H9 (cell line): Measurements from ENCODE around the gene C16orf74. TPM values are rescaled to one million over a fixed set of nuclear protein-coding genes. Genes with fewer than 3 reads are reported as not detected.

Source experiments
- DNase-seq: peaks from one replicate; pipeline ENCODE4 v3.0.0-alpha.2; 2017
- H2AFZ ChIP-seq: one replicate; pipeline ENCODE4 v1.6.1; 2013; ENCODE audit warnings: mild to moderate bottlenecking, low read length, control low read depth, moderate library complexity
- H2AK5ac ChIP-seq: 2 replicates; pipeline ENCODE4 v1.6.1; 2013; ENCODE audit warnings: low read length, control low read depth, mixed read lengths; ENCODE audit not compliant: insufficient read length
- H2BK120ac ChIP-seq: one replicate; pipeline ENCODE4 v1.6.1; 2013; ENCODE audit warnings: low read depth, mild to moderate bottlenecking, low read length, control low read depth, inconsistent platforms; ENCODE audit not compliant: poor library complexity, severe bottlenecking
- H2BK12ac ChIP-seq: 2 replicates; pipeline ENCODE4 v1.6.1; 2013; ENCODE audit warnings: low read length, control low read depth, mixed read lengths, low read depth; ENCODE audit not compliant: insufficient read length
- H2BK15ac ChIP-seq: 2 replicates; pipeline ENCODE4 v1.6.1; 2013; ENCODE audit warnings: low read depth, low read length, control low read depth
- H2BK20ac ChIP-seq: one replicate; pipeline ENCODE4 v1.6.1; 2013; ENCODE audit warnings: low read depth, mild to moderate bottlenecking, low read length, control low read depth, inconsistent platforms; ENCODE audit not compliant: poor library complexity, severe bottlenecking
- H2BK5ac ChIP-seq: 2 replicates; pipeline ENCODE4 v1.6.1; 2013; ENCODE audit warnings: low read length, control low read depth, mixed read lengths; ENCODE audit not compliant: insufficient read length
- H3K14ac ChIP-seq: 2 replicates; pipeline ENCODE4 v1.6.1; 2013; ENCODE audit warnings: low read length, control low read depth; ENCODE audit not compliant: insufficient read depth
- H3K18ac ChIP-seq: 2 replicates; pipeline ENCODE4 v1.6.1; 2013; ENCODE audit warnings: low read depth, mild to moderate bottlenecking, mixed read lengths, low read length, control low read depth; ENCODE audit not compliant: insufficient read length
- H3K23ac ChIP-seq: 2 replicates; pipeline ENCODE4 v1.6.1; 2013; ENCODE audit warnings: low read length, control low read depth, mixed read lengths, low read depth; ENCODE audit not compliant: insufficient read length
- H3K23me2 ChIP-seq: 2 replicates; pipeline ENCODE4 v1.6.1; 2013; ENCODE audit warnings: low read depth, mild to moderate bottlenecking, mixed read lengths, low read length, control low read depth; ENCODE audit not compliant: insufficient read length, poor library complexity, severe bottlenecking
- H3K27ac ChIP-seq: 2 replicates; pipeline ENCODE4 v1.5.1; 2013; ENCODE audit warnings: low read length, control low read depth, mixed read lengths, low read depth; ENCODE audit not compliant: insufficient read length
- H3K27me3 ChIP-seq: 2 replicates; pipeline ENCODE4 v1.6.1; 2013; ENCODE audit warnings: low read length, control low read depth, inconsistent platforms; ENCODE audit not compliant: insufficient read depth
- H3K4ac ChIP-seq: 2 replicates; pipeline ENCODE4 v1.6.1; 2013; ENCODE audit warnings: low read depth, mild to moderate bottlenecking, control low read depth, inconsistent platforms, low read length, moderate library complexity
- H3K4me1 ChIP-seq: 2 replicates; pipeline ENCODE4 v1.6.1; 2013; ENCODE audit warnings: low read length, control low read depth, inconsistent platforms; ENCODE audit not compliant: insufficient read depth
- H3K4me2 ChIP-seq: 2 replicates; pipeline ENCODE4 v1.6.1; 2013; ENCODE audit warnings: low read length, control low read depth, mixed read lengths; ENCODE audit not compliant: insufficient read length, insufficient read depth
- H3K56ac ChIP-seq: 2 replicates; pipeline ENCODE4 v1.6.1; 2013; ENCODE audit warnings: low read depth, mild to moderate bottlenecking, mixed read lengths, low read length, control low read depth; ENCODE audit not compliant: insufficient read length
- H3K79me1 ChIP-seq: 2 replicates; pipeline ENCODE4 v1.6.1; 2013; ENCODE audit warnings: low read depth, mild to moderate bottlenecking, moderate library complexity, low read length, control low read depth, inconsistent platforms; ENCODE audit not compliant: insufficient read depth, poor library complexity, severe bottlenecking
- H3K79me2 ChIP-seq: 2 replicates; pipeline ENCODE4 v1.6.1; 2013; ENCODE audit warnings: low read length, control low read depth, inconsistent platforms; ENCODE audit not compliant: insufficient read depth
- H3K9ac ChIP-seq: 2 replicates; pipeline ENCODE4 v1.6.1; 2013; ENCODE audit warnings: low read length, control low read depth, mixed read lengths; ENCODE audit not compliant: insufficient read length; ENCODE audit errors: extremely low read depth
- H3K9me3 ChIP-seq: one replicate; pipeline ENCODE4 v1.6.1; 2013; ENCODE audit warnings: low read depth, low read length, inconsistent platforms; ENCODE audit not compliant: control insufficient read depth
- H3T11ph ChIP-seq: one replicate; pipeline ENCODE4 v1.6.1; 2013; ENCODE audit warnings: mild to moderate bottlenecking, low read length, control low read depth, inconsistent platforms
- H4K20me1 ChIP-seq: one replicate; pipeline ENCODE4 v1.6.1; 2013; ENCODE audit not compliant: control insufficient read depth, insufficient read length, insufficient read depth
- H4K5ac ChIP-seq: 2 replicates; pipeline ENCODE4 v1.6.1; 2013; ENCODE audit warnings: low read depth, mild to moderate bottlenecking, mixed read lengths, low read length, control low read depth; ENCODE audit not compliant: insufficient read length
- H4K8ac ChIP-seq: replicated peaks from 2 replicates; pipeline ENCODE4 v1.6.1; 2013; ENCODE audit warnings: low read length, control low read depth, mixed read lengths, low read depth; ENCODE audit not compliant: insufficient read length
- H4K91ac ChIP-seq: 2 replicates; pipeline ENCODE4 v1.6.1; 2013; ENCODE audit warnings: low read depth, mild to moderate bottlenecking, moderate library complexity, mixed read lengths, low read length, control low read depth; ENCODE audit not compliant: insufficient read length
- H3K27ac Mint-ChIP-seq, 3 experiments: 2 replicates in 2 of 3; 3 replicates in 1 of 3; pipeline ENCODE4 v1.8.0; 2020 to 2021; ENCODE audit warnings: mixed read lengths in 3 of 3, mild to moderate bottlenecking in 1 of 3, moderate library complexity in 1 of 3
- H3K27me3 Mint-ChIP-seq: 2 replicates; pipeline ENCODE4 v1.8.0; 2021; ENCODE audit warnings: low read depth, mild to moderate bottlenecking, moderate library complexity, mixed read lengths
- H3K36me3 Mint-ChIP-seq, 3 experiments: 2 replicates in 2 of 3; 3 replicates in 1 of 3; pipeline ENCODE4 v1.8.0; 2020 to 2021; ENCODE audit warnings: low read depth in 3 of 3, mixed read lengths in 3 of 3; ENCODE audit not compliant: insufficient read depth in 1 of 3
- H3K4me1 Mint-ChIP-seq, 2 experiments: 2 replicates each; pipeline ENCODE4 v1.8.0; 2020; ENCODE audit warnings: mixed read lengths in 2 of 2
- H3K4me3 Mint-ChIP-seq, 2 experiments: 2 replicates in 1 of 2; 3 replicates in 1 of 2; pipeline ENCODE4 v1.8.0; 2020 to 2021; ENCODE audit warnings: mild to moderate bottlenecking in 2 of 2, mixed read lengths in 2 of 2, moderate library complexity in 1 of 2
- H3K9me3 Mint-ChIP-seq, 2 experiments: 2 replicates in 1 of 2; 3 replicates in 1 of 2; pipeline ENCODE4 v1.8.0; 2020; ENCODE audit warnings: mild to moderate bottlenecking in 2 of 2, mixed read lengths in 2 of 2, moderate library complexity in 1 of 2
- WGBS: extraction: QIAGEN DNeasy Blood & Tissue Kit; methylation state at CpG from one replicate; pipeline ENCODE4 v1.1.7; 2013; ENCODE audit warnings: missing lambda C conversion rate, low lambda C conversion rate, mixed read lengths; ENCODE audit not compliant: insufficient read length; ENCODE audit errors: extremely low coverage; 5-methylcytosine and 5-hydroxymethylcytosine counted together
- total RNA-seq: library from RNA; stranded (reverse); gene quantifications from 2 replicates; pipeline ENCODE4 v1.2.1, GENCODE V29; 2021
- TF ChIP-seq, protein P1 (sequence below): fragments of 200-600 bp; sonication (generic); conservative IDR thresholded peaks from 3 replicates; pipeline ENCODE4 v1.8.0; 2021; ENCODE audit warnings: antibody characterized with exemption, mild to moderate bottlenecking

C16orf74 gene
- total RNA-seq, 1 experiment from 2014 or later: 5.6 TPM

DNA sequence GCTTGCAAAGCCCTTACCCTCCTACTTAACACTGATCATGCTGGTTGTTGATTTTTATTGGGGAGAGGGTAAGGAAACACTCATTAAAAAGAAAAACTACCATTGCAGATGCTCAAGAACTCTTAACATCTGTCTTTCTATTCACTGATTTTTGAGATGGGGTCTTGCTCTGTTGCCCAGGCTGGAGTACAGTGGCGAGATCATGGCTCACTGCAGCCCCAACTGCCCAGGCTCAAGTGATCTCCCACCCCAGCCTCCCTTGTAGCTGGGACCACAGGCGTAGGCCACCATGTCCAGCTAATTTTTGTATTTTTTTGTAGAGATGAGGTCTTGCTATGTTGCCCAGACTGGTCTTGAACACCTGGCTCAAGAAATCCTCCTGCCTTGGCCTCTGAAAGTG, 33.9 kb upstream of the C16orf74 start:
- no peak overlapping the region for H4K8ac ChIP-seq
- H3K56ac ChIP-seq: no peak overlapping the region
- H3K79me1 ChIP-seq: peaks cover 2% of the 10 kb centered on the region
- WGBS: no CpG with 5 or more reads among the region's 2 CpGs
- TF ChIP-seq, protein P1, sequence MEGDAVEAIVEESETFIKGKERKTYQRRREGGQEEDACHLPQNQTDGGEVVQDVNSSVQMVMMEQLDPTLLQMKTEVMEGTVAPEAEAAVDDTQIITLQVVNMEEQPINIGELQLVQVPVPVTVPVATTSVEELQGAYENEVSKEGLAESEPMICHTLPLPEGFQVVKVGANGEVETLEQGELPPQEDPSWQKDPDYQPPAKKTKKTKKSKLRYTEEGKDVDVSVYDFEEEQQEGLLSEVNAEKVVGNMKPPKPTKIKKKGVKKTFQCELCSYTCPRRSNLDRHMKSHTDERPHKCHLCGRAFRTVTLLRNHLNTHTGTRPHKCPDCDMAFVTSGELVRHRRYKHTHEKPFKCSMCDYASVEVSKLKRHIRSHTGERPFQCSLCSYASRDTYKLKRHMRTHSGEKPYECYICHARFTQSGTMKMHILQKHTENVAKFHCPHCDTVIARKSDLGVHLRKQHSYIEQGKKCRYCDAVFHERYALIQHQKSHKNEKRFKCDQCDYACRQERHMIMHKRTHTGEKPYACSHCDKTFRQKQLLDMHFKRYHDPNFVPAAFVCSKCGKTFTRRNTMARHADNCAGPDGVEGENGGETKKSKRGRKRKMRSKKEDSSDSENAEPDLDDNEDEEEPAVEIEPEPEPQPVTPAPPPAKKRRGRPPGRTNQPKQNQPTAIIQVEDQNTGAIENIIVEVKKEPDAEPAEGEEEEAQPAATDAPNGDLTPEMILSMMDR: no peak
- no peak overlapping the region for H2BK120ac ChIP-seq
- H3K9me3 ChIP-seq: no peaks in the 10 kb centered on the region
- H2BK12ac ChIP-seq: no peak overlapping the region
- H3K79me2 ChIP-seq: no peaks in the 10 kb centered on the region; the same call in 1 of the 2 replicates
- no peak for DNase-seq
- no peak overlapping the region for H3K4ac ChIP-seq
- H3K4me1 Mint-ChIP-seq: no peaks in the 10 kb centered on the region
- no peaks in the 10 kb centered on the region for H3K27me3 ChIP-seq
- H4K91ac ChIP-seq: no peak overlapping the region
- H3K36me3 Mint-ChIP-seq: peaks cover 23 to 66% (median 64%) of the 10 kb centered on the region in 3 experiments; a peak in 6 of 7 replicates
- no peak overlapping the region for H2BK20ac ChIP-seq
- no peak overlapping the region for H3K27ac Mint-ChIP-seq
- H3K23me2 ChIP-seq: no peaks in the 10 kb centered on the region
- no peak overlapping the region for H3K27ac ChIP-seq
- H3K9ac ChIP-seq: no peak overlapping the region
- no peak overlapping the region for H3K4me2 ChIP-seq
- no peak overlapping the region for H3T11ph ChIP-seq
- H3K14ac ChIP-seq: no peak overlapping the region
- no peak overlapping the region for H3K4me3 Mint-ChIP-seq
- peaks cover 3% of the 10 kb centered on the region for H4K20me1 ChIP-seq
- no peaks in the 10 kb centered on the region for H3K27me3 Mint-ChIP-seq
- no peak overlapping the region for H2AK5ac ChIP-seq
- H3K4me1 ChIP-seq: no peaks in the 10 kb centered on the region
- H3K9me3 Mint-ChIP-seq: no peaks in the 10 kb centered on the region
- H2BK5ac ChIP-seq: no peak overlapping the region
- H2AFZ ChIP-seq: no peak overlapping the region
- no peak overlapping the region for H4K5ac ChIP-seq
- H3K18ac ChIP-seq: no peak overlapping the region
- H2BK15ac ChIP-seq: no peak overlapping the region
- no peak overlapping the region for H3K23ac ChIP-seq
